Epithelial cell of esophagus (primary cell): ENCODE results near the gene MAP1B.

Experiments used
- DNase-seq: peaks from one replicate; pipeline ENCODE4 v3.0.0; 2010; ENCODE audit warnings: low read depth
- H3K4me3 ChIP-seq: 2 replicates; pipeline ENCODE4 v1.5.1; 2011; ENCODE audit warnings: mild to moderate bottlenecking, low read length, control low read depth
- TF ChIP-seq, protein P1 (sequence below): IDR thresholded peaks from 2 replicates; pipeline ENCODE4 v1.5.1; 2011; ENCODE audit warnings: low read depth, mild to moderate bottlenecking, low read length, control low read depth, inconsistent platforms; ENCODE audit not compliant: insufficient read depth; ENCODE audit errors: missing control alignments

Gene MAP1B

DNA sequence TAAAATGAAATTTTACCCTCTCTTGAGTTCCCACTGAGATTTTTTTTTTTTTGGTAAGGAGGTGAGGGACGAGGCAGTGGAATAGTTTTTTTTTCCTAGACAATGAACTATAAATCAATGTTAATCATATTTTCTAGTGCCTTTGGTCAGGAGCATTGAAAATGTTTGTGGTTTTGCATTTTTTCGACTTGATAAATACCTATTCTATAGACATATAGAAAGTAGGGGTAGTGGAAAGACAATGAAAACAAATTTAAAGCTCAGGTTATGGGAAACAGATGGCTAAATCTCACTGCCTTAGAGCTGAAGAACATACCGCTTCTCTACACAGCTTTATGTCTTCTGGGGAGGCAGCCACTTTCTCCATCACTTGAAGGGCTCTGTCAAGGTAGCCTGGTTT, 118.5 kb downstream of the MAP1B start:
- no peak overlapping the region for H3K4me3 ChIP-seq
- TF ChIP-seq, protein P1, sequence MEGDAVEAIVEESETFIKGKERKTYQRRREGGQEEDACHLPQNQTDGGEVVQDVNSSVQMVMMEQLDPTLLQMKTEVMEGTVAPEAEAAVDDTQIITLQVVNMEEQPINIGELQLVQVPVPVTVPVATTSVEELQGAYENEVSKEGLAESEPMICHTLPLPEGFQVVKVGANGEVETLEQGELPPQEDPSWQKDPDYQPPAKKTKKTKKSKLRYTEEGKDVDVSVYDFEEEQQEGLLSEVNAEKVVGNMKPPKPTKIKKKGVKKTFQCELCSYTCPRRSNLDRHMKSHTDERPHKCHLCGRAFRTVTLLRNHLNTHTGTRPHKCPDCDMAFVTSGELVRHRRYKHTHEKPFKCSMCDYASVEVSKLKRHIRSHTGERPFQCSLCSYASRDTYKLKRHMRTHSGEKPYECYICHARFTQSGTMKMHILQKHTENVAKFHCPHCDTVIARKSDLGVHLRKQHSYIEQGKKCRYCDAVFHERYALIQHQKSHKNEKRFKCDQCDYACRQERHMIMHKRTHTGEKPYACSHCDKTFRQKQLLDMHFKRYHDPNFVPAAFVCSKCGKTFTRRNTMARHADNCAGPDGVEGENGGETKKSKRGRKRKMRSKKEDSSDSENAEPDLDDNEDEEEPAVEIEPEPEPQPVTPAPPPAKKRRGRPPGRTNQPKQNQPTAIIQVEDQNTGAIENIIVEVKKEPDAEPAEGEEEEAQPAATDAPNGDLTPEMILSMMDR = no peak
- no peak for DNase-seq

DNA sequence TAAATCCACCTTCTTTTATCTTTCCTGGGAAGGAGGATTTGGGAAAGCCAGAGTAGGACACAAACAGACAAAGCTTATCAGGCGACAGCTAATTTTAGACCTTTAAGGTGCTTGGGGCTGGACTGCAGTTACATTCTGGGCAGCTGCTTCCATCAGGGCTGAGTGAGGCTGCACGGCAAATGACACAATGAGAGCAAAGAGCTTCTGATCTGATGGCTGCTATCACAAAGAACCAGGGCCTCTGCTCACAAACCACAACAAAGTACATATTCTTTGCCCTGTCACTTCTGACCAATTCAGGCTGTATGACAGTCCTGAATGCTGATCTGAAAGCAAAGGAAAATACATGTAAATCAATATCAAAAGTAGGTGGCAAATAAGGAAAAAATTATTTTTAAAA, 119.7 kb downstream of the MAP1B start:
- no peak overlapping the region for H3K4me3 ChIP-seq
- no peak for DNase-seq
- TF ChIP-seq, protein P1 = no peak

DNA sequence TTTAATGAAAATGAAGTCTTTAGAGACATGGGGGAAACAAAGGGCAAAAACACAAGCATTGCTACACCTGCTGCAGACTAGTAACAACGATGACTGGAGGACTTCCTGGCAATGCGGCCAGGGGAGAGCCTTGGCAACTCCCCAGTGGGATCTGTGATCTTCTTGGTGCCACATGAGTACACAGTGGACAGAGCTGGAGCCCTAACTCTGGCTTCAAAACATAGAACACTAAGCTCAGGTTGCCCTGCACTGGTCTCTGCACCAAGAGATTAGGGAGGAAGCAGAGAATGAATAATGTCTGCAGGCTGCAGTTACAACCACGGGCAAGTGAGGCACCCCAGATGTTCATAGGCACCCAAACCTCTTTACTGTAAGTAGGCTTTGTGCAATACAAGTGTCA, 121.7 kb downstream of the MAP1B start:
- H3K4me3 ChIP-seq = no peak overlapping the region
- TF ChIP-seq, protein P1 = no peak
- no peak for DNase-seq

DNA sequence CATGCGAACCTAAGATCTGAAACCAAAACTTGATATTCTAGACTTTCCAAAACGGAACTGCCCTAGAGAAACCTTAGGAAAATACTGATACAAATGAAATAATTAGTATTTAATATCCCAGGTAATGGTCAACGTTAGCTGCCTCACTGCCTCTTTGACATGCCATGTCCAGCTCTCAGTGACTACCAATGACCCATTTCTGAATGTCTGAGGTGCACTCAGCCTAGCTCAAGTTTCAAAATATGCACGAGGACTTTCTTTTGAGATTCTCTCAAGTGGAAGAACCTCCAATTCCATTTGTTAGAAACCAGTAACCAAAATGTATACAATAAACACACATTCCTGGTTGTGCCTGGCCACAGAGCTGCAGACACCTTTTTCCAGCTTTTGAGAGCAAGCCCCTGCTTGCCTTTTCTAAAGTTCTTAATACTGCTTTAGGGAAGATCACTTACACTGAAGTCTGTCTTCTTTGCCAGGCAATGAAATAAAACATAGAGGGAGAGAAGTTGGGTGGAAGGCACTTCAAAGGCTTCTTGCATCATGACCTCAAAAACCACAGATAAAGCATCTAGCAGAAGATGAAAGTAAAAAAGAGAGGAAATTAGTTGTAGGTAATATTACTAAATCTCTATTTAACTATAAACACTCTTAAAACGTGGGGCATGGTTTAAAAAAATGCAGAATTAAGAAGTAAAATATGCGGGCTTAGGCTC, 124.9 kb downstream of the MAP1B start:
- peak; percentile 54 for DNase-seq
- TF ChIP-seq, protein P1 = no peak
- no peak overlapping the region for H3K4me3 ChIP-seq

DNA sequence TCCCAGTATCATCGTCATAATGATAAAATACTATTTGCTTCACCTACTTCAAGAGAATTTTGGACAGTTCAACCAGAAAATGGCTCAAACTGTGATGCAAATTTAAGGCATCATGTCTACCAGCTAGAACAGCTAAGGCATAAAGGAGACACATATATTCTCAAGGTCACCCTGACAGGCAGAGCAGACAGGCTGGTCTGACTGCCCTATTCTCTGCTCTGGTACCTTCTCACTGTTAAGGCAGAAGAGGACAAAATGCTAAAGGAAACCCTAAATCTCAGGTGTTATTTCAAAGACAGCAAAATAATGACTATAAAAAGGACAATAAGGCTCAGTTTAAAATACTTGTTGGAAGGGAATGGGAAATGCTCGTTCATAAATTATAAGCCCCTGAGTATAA, 125.6 kb downstream of the MAP1B start:
- TF ChIP-seq, protein P1 = no peak
- no peak for DNase-seq
- no peak overlapping the region for H3K4me3 ChIP-seq

DNA sequence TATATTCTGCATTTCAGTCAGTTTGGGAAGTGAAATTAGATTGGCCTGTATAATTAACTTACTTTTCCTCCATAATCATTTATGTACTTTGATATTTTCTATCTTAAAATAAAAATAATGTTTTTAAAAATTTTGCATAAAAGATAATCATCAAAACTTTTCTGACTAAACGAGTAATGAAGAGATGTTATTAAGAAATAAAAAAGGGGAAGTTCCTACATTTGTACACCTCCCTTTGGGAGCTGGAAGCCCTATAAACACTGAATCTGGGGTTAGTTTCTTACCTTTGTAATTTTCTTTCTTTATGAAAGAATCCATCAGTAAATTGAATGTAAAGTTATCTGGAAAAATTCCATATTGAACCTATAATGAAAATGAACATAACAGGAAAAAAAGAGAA, 126.6 kb downstream of the MAP1B start:
- no peak overlapping the region for H3K4me3 ChIP-seq
- TF ChIP-seq, protein P1 = no peak
- no peak for DNase-seq

DNA sequence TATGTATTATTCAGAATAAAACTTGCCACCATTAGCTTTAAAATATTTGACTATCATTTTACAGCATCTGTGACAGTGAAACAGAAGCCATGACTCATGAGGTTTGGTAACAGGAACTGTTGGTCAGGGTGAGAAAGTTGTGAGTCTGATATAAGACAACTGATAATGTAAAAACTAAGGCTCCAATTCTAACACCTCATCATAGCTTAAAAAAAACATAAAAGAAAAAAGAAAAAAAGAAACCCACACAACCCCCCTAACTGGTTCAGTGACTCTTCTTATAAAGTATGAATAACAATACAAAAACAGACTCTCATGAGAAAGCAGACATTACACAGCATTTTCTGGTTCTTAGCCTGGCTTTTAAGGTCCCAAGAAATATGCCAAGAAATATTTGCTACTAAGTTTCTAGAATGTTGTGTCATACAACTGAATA, 127.0 kb downstream of the MAP1B start:
- no peak overlapping the region for H3K4me3 ChIP-seq
- TF ChIP-seq, protein P1 = no peak
- DNase-seq = peak; percentile 90
